HEK293 (cell line): ENCODE data around the gene AHCYL2.

ENCODE experiments used
- FEZF1 ChIP-seq: fragments of 450-650 bp; formaldehyde crosslinking; IDR thresholded peaks from 2 replicates; pipeline ENCODE4 v1.5.1; 2016; ENCODE audit warnings: missing biosample characterization, missing genetic modification characterization
- GLIS2 ChIP-seq: fragments of 450-650 bp; formaldehyde crosslinking; IDR thresholded peaks from 2 replicates; pipeline ENCODE4 v1.5.1; 2016; ENCODE audit warnings: missing biosample characterization, missing genetic modification characterization
- IKZF3 ChIP-seq: fragments of 450-650 bp; IDR thresholded peaks from 2 replicates; pipeline ENCODE4 v1.5.0; 2018; ENCODE audit warnings: missing biosample characterization, mild to moderate bottlenecking, missing genetic modification characterization, moderate library complexity
- MEIS1 ChIP-seq: sonication (generic); formaldehyde crosslinking; IDR thresholded peaks from 2 replicates; pipeline ENCODE4 v1.8.1; 2022; ENCODE audit warnings: missing genetic modification reagents, mild to moderate bottlenecking, borderline replicate concordance
- MZF1 ChIP-seq: fragments of 450-650 bp; formaldehyde crosslinking; IDR thresholded peaks from 2 replicates; pipeline ENCODE4 v1.5.1; 2017; ENCODE audit warnings: missing biosample characterization, missing genetic modification characterization, borderline replicate concordance
- PRDM10 ChIP-seq: fragments of 450-650 bp; formaldehyde crosslinking; IDR thresholded peaks from 2 replicates; pipeline ENCODE4 v1.5.1; 2016; ENCODE audit warnings: missing biosample characterization, missing genetic modification characterization
- SP7 ChIP-seq: fragments of 450-650 bp; formaldehyde crosslinking; IDR thresholded peaks from 2 replicates; pipeline ENCODE4 v1.5.1; 2016; ENCODE audit warnings: missing biosample characterization, missing genetic modification characterization
- YY2 ChIP-seq: fragments of 450-650 bp; formaldehyde crosslinking; IDR thresholded peaks from 2 replicates; pipeline ENCODE4 v1.5.1; 2016; ENCODE audit warnings: missing biosample characterization, missing genetic modification characterization
- ZBTB1 ChIP-seq: fragments of 450-650 bp; formaldehyde crosslinking; IDR thresholded peaks from 2 replicates; pipeline ENCODE4 v1.5.1; 2016; ENCODE audit warnings: missing biosample characterization, missing genetic modification characterization
- ZNF133 ChIP-seq: fragments of 450-650 bp; formaldehyde crosslinking; IDR thresholded peaks from 2 replicates; pipeline ENCODE4 v1.5.1; 2016; ENCODE audit warnings: missing biosample characterization, missing genetic modification characterization
- ZNF175 ChIP-seq: fragments of 450-650 bp; formaldehyde crosslinking; IDR thresholded peaks from 2 replicates; pipeline ENCODE4 v1.5.1; 2016; ENCODE audit warnings: missing biosample characterization, missing genetic modification characterization
- ZNF2 ChIP-seq: fragments of 450-650 bp; formaldehyde crosslinking; IDR thresholded peaks from 2 replicates; pipeline ENCODE4 v1.5.1; 2016; ENCODE audit warnings: missing biosample characterization, missing genetic modification characterization
- ZNF221 ChIP-seq: fragments of 450-650 bp; formaldehyde crosslinking; IDR thresholded peaks from 2 replicates; pipeline ENCODE4 v1.5.1; 2017; ENCODE audit warnings: missing biosample characterization, missing genetic modification characterization, borderline replicate concordance
- ZNF311 ChIP-seq: fragments of 450-650 bp; formaldehyde crosslinking; IDR thresholded peaks from 2 replicates; pipeline ENCODE4 v1.5.1; 2017; ENCODE audit warnings: missing biosample characterization, missing genetic modification characterization, borderline replicate concordance
- ZNF423 ChIP-seq: fragments of 450-650 bp; formaldehyde crosslinking; IDR thresholded peaks from 2 replicates; pipeline ENCODE4 v1.5.1; 2016; ENCODE audit warnings: missing biosample characterization, missing genetic modification characterization
- ZNF521 ChIP-seq: fragments of 450-650 bp; formaldehyde crosslinking; IDR thresholded peaks from 2 replicates; pipeline ENCODE4 v1.5.1; 2017; ENCODE audit warnings: missing biosample characterization, mild to moderate bottlenecking, missing genetic modification characterization
- ZNF555 ChIP-seq: fragments of 450-650 bp; formaldehyde crosslinking; conservative IDR thresholded peaks from 2 replicates; pipeline ENCODE4 v1.5.1; 2017; ENCODE audit warnings: missing biosample characterization, mild to moderate bottlenecking, missing genetic modification characterization, inconsistent platforms
- ZNF610 ChIP-seq: fragments of 450-650 bp; formaldehyde crosslinking; IDR thresholded peaks from 2 replicates; pipeline ENCODE4 v1.5.1; 2016; ENCODE audit warnings: missing biosample characterization, missing genetic modification characterization, borderline replicate concordance
- ZNF626 ChIP-seq: fragments of 450-650 bp; sonication (Bioruptor Pico); formaldehyde crosslinking; IDR thresholded peaks from 2 replicates; pipeline ENCODE4 v1.5.1; 2018; ENCODE audit warnings: missing biosample characterization, missing genetic modification characterization, inconsistent platforms
- ZNF701 ChIP-seq: fragments of 450-650 bp; formaldehyde crosslinking; IDR thresholded peaks from 2 replicates; pipeline ENCODE4 v1.5.1; 2016; ENCODE audit warnings: missing biosample characterization, missing genetic modification characterization
- ZNF747 ChIP-seq: fragments of 450-650 bp; formaldehyde crosslinking; IDR thresholded peaks from 2 replicates; pipeline ENCODE4 v1.5.1; 2016; ENCODE audit warnings: missing biosample characterization, missing genetic modification characterization
- ZSCAN5A ChIP-seq: fragments of 450-650 bp; formaldehyde crosslinking; IDR thresholded peaks from 2 replicates; pipeline ENCODE4 v1.5.1; 2016; ENCODE audit warnings: missing biosample characterization, missing genetic modification characterization
- TF ChIP-seq, protein P1 (sequence below): fragments of 450-650 bp; formaldehyde crosslinking; IDR thresholded peaks from 2 replicates; pipeline ENCODE4 v1.5.1; 2016; ENCODE audit warnings: missing biosample characterization, missing genetic modification characterization
- TF ChIP-seq, protein P2 (sequence below): IDR thresholded peaks from 2 replicates; pipeline ENCODE4 v1.6.1; 2011; ENCODE audit warnings: mild to moderate bottlenecking, low read depth, low read length, borderline replicate concordance
- TF ChIP-seq, protein P3 (sequence below): fragments of 450-650 bp; formaldehyde crosslinking; IDR thresholded peaks from 2 replicates; pipeline ENCODE4 v1.5.1; 2016; ENCODE audit warnings: missing biosample characterization, missing genetic modification characterization
- TF ChIP-seq, protein P4 (sequence below): fragments of 450-650 bp; formaldehyde crosslinking; IDR thresholded peaks from 2 replicates; pipeline ENCODE4 v1.5.1; 2016; ENCODE audit warnings: missing biosample characterization, missing genetic modification characterization, low read depth
- TF ChIP-seq, protein P5 (sequence below): fragments of 450-650 bp; formaldehyde crosslinking; IDR thresholded peaks from 2 replicates; pipeline ENCODE4 v1.5.1; 2017; ENCODE audit warnings: missing biosample characterization, missing genetic modification characterization

The AHCYL2 gene

GRCh38 chr7:129433847-129434674 lies 209.2 kb downstream of the AHCYL2 start, which contains the start of gene STRIP2 (continued):
- TF ChIP-seq FEZF1 (tag by site-specific recombination) (no peak), MEIS1 (CRISPR knock-in tag) (no peak), ZSCAN5A (tag by site-specific recombination) (0 out of 2 replicates have a peak, but pooled peaks have one; percentile 17), IKZF3 (tag by site-specific recombination) (peak; percentile 64; the same call in 1 of the 2 replicates), YY2 (tag by site-specific recombination) (peak; percentile 68), ZNF311 (tag by site-specific recombination) (no peak), GLIS2 (tag by site-specific recombination) (peak; percentile 65), ZNF423 (tag by site-specific recombination) (no peak), SP7 (tag by site-specific recombination) (peak; percentile 62; the same call in 1 of the 2 replicates), ZBTB1 (tag by site-specific recombination) (no peak), ZNF555 (no peak), ZNF626 (no peak), ZNF701 (no peak), ZNF175 (no peak), ZNF610 (tag by site-specific recombination) (no peak), ZNF133 (tag by site-specific recombination) (no peak), ZNF2 (tag by site-specific recombination) (no peak), ZNF221 (tag by site-specific recombination) (no peak), PRDM10 (tag by site-specific recombination) (peak; percentile 99), ZNF747 (no peak), ZNF521 (tag by site-specific recombination) (no peak), MZF1 (tag by site-specific recombination) (no peak)
- TF ChIP-seq, protein P1, sequence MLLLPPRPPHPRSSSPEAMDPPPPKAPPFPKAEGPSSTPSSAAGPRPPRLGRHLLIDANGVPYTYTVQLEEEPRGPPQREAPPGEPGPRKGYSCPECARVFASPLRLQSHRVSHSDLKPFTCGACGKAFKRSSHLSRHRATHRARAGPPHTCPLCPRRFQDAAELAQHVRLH: no peak
- TF ChIP-seq, protein P2, sequence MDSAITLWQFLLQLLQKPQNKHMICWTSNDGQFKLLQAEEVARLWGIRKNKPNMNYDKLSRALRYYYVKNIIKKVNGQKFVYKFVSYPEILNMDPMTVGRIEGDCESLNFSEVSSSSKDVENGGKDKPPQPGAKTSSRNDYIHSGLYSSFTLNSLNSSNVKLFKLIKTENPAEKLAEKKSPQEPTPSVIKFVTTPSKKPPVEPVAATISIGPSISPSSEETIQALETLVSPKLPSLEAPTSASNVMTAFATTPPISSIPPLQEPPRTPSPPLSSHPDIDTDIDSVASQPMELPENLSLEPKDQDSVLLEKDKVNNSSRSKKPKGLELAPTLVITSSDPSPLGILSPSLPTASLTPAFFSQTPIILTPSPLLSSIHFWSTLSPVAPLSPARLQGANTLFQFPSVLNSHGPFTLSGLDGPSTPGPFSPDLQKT: no peak
- TF ChIP-seq, protein P3, sequence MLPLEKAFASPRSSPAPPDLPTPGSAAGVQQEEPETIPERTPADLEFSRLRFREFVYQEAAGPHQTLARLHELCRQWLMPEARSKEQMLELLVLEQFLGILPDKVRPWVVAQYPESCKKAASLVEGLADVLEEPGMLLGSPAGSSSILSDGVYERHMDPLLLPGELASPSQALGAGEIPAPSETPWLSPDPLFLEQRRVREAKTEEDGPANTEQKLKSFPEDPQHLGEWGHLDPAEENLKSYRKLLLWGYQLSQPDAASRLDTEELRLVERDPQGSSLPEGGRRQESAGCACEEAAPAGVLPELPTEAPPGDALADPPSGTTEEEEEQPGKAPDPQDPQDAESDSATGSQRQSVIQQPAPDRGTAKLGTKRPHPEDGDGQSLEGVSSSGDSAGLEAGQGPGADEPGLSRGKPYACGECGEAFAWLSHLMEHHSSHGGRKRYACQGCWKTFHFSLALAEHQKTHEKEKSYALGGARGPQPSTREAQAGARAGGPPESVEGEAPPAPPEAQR (tag by site-specific recombination): no peak
- TF ChIP-seq, protein P4, sequence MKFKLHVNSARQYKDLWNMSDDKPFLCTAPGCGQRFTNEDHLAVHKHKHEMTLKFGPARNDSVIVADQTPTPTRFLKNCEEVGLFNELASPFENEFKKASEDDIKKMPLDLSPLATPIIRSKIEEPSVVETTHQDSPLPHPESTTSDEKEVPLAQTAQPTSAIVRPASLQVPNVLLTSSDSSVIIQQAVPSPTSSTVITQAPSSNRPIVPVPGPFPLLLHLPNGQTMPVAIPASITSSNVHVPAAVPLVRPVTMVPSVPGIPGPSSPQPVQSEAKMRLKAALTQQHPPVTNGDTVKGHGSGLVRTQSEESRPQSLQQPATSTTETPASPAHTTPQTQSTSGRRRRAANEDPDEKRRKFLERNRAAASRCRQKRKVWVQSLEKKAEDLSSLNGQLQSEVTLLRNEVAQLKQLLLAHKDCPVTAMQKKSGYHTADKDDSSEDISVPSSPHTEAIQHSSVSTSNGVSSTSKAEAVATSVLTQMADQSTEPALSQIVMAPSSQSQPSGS (tag by site-specific recombination): no peak
- TF ChIP-seq, protein P5, sequence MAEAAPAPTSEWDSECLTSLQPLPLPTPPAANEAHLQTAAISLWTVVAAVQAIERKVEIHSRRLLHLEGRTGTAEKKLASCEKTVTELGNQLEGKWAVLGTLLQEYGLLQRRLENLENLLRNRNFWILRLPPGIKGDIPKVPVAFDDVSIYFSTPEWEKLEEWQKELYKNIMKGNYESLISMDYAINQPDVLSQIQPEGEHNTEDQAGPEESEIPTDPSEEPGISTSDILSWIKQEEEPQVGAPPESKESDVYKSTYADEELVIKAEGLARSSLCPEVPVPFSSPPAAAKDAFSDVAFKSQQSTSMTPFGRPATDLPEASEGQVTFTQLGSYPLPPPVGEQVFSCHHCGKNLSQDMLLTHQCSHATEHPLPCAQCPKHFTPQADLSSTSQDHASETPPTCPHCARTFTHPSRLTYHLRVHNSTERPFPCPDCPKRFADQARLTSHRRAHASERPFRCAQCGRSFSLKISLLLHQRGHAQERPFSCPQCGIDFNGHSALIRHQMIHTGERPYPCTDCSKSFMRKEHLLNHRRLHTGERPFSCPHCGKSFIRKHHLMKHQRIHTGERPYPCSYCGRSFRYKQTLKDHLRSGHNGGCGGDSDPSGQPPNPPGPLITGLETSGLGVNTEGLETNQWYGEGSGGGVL (tag by site-specific recombination): peak; percentile 52
